ENCODE data around the gene KIF13A. TPM values are rescaled to one million over a fixed set of nuclear protein-coding genes. Genes with fewer than 3 reads are reported as not detected.

KIF13A gene
- total and polyA plus RNA-seq, 2 donors (not counting 3 experiments of a cell fraction or from before 2014, with no cell fraction given), result 24.9 to 65.8 TPM

DNA sequence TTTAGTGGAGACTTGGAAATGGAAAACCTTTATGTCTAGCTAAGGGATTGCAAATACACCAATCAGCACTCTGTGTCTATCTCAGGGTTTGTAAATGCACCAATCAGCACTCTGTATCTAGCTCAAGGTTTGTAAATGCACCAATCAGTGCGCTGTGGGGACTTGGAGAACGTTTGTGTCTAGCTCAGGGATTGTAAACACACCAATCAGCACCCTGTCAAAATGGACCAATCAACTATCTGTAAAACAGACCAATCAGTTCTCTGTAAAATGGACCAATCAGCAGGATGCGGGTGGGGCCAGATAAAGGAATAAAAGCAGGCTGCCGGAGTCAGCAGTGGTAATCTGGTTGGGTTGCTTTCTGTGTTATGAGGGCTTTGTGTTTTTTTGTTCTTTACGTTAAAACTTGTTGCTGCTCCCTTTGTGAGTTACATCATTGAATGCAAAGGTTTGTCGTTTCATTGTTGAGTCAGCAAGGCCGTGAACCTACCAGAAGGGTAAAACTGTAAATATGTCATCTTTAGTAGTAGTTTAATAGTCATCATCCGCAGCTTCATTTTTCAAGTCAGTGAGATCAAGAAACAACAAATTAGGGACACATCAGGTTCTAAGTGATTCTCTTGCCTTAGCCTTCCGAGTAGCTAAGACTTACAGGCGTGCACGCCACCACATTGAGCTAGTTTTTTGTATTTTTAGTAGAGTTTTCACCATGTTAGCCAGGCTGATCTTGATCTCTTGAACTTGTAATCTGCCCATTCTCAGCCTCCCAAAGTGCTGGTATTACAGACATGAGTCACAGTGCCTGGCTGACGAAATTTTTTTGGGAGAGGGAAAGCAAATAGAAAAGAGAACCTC lies 258.0 kb downstream of the KIF13A start:
- dilution Hi-C loops (cut with MboI; ENCODE audit: extremely low pct_ligation_motif_present, low sequenced_read_pairs), result no loop called here
- Histone ChIP-seq H3K4me2 (ENCODE audit: insufficient read depth, low read length) (no peak overlapping the region), H3K9me3 (replicated peaks; ENCODE audit: control insufficient read depth, insufficient read depth, low read length) (no peaks in the 10 kb centered on the region), H3K27me3 (ENCODE audit: control insufficient read depth in 2 of 2, insufficient read depth in 2 of 2, low read length in 2 of 2) (no peaks in the 10 kb centered on the region), H3K27ac (ENCODE audit: insufficient read depth, low read depth, low read length) (no peak overlapping the region), H3K9ac (replicated peaks; ENCODE audit: extremely low read depth, insufficient read depth, low read length) (no peak overlapping the region), H3K4me1 (ENCODE audit: control insufficient read depth, extremely low read depth, insufficient read depth, low read length) (peaks cover 7% of the 10 kb centered on the region), H3K4me3 (replicated peaks in 1 of 3; ENCODE audit: insufficient read depth in 1 of 3, low read depth in 1 of 3, low read length in 3 of 3) (no peak overlapping the region), H2AFZ (ENCODE audit: low read depth, low read length) (no peak overlapping the region), H4K20me1 (replicated peaks; ENCODE audit: control insufficient read depth, extremely low read depth, insufficient read depth, low read length) (no peaks in the 10 kb centered on the region), H3K36me3 (ENCODE audit: control insufficient read depth in 2 of 2, extremely low read depth in 1 of 2, insufficient read depth in 2 of 2, low read length in 2 of 2) (no peaks in the 10 kb centered on the region), H3K79me2 (ENCODE audit: control insufficient read depth, insufficient read depth, low read length) (no peaks in the 10 kb centered on the region), H3K9me1 (replicated peaks; ENCODE audit: control insufficient read depth, extremely low read depth, insufficient read depth, low read length) (no peaks in the 10 kb centered on the region)
- TF ChIP-seq FOS (IDR thresholded peaks at IDR 0.05; ENCODE audit: borderline replicate concordance, insufficient read depth, low read length), result no peak
- TF ChIP-seq, protein P1, sequence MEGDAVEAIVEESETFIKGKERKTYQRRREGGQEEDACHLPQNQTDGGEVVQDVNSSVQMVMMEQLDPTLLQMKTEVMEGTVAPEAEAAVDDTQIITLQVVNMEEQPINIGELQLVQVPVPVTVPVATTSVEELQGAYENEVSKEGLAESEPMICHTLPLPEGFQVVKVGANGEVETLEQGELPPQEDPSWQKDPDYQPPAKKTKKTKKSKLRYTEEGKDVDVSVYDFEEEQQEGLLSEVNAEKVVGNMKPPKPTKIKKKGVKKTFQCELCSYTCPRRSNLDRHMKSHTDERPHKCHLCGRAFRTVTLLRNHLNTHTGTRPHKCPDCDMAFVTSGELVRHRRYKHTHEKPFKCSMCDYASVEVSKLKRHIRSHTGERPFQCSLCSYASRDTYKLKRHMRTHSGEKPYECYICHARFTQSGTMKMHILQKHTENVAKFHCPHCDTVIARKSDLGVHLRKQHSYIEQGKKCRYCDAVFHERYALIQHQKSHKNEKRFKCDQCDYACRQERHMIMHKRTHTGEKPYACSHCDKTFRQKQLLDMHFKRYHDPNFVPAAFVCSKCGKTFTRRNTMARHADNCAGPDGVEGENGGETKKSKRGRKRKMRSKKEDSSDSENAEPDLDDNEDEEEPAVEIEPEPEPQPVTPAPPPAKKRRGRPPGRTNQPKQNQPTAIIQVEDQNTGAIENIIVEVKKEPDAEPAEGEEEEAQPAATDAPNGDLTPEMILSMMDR (IDR thresholded peaks at IDR 0.05; ENCODE audit: extremely low read depth in 1 of 2, insufficient read depth in 1 of 2, low read depth in 1 of 2, low read length in 2 of 2), result no peak
- no peak for TF ChIP-seq JUN (IDR thresholded peaks at IDR 0.05; ENCODE audit: borderline replicate concordance, insufficient read depth, insufficient read length, low read depth)
- TF ChIP-seq MYC (IDR thresholded peaks at IDR 0.05; ENCODE audit: low read depth, low read length), result no peak
- TF ChIP-seq, protein P2, sequence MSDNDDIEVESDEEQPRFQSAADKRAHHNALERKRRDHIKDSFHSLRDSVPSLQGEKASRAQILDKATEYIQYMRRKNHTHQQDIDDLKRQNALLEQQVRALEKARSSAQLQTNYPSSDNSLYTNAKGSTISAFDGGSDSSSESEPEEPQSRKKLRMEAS (IDR thresholded peaks at IDR 0.05; ENCODE audit: insufficient read depth, insufficient read length), result no peak
- TF ChIP-seq GATA2 (IDR thresholded peaks at IDR 0.05; ENCODE audit: insufficient read depth, insufficient read length, low read depth, low read length), result no peak
- TF ChIP-seq POLR2A (IDR thresholded peaks at IDR 0.05; ENCODE audit: low read depth, low read length), result no peak
- TF ChIP-seq EZH2 (IDR thresholded peaks at IDR 0.05; ENCODE audit: borderline replicate concordance, low read depth, low read length, severe bottlenecking), result no peak
- no peak for TF ChIP-seq POLR2AphosphoS5 (IDR thresholded peaks at IDR 0.05; ENCODE audit: insufficient read depth, low read depth, low read length)
- intact Hi-C loops (cut with micrococcal nuclease), result no loop called here
- CTCF ChIA-PET, result no interaction called here
- BruUV-seq (replicated peaks), result no TSS peak
- POLR2A ChIA-PET, result no interaction called here
- DNase-seq (ENCODE audit: low read depth, low spot score), result no peak
- no peak for FAIRE-seq

Measured in endothelial cell of umbilical vein (primary cell).